ENCODE results near the gene SAV1.

GRCh38 chr14:50605766-50606165, 62.3 kb downstream of the SAV1 start:
- TF ChIP-seq CTCF (IDR thresholded peaks at IDR 0.05; ENCODE audit: insufficient read depth, low read length) (no peak), POLR2AphosphoS5 (IDR thresholded peaks at IDR 0.05; ENCODE audit: low read depth) (no peak)
